Endometrium (tissue), 2 donors: ENCODE results near the gene LLGL1.

Experiments
- FAIRE-seq: peaks from 2 replicates; lab custom pipeline; 2012; peaks lifted over from hg19 to GRCh38; lab: Jason Lieb, UNC
- donor health status: control.
- donor health status: control.

Gene LLGL1

DNA sequence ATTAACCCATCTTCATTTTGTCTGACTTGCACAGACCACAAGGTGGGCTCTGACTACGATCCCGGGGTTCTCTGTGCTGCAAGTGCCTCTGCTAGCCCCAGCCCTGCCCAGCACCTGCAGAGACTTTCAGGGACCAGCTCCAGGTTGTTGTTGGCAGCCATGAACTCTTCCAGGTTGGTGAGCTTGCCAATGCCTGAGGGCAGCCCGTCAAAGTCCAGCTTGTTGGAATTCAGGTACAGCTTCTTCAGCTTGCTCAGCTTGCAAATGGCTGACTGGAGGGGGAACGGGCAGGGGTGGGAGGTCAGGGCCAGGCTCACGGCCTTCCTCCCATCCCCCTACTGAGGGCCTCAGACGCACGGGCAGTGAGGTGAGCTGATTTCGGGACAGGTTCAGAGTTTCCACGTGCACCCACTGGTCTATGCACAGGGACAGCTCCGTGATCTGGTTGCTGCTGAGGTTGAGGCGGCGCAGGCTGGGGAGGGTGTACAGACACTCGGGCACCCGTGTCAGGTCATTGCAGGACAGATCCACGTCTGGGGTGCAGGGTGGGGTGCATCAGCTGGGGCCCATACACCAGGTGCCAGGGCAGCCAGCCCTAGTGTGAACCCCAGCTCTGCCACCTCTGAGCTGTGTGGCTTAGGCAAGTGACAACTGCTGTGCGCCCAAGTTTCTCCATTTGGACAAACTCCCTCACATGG, 27.9 kb downstream of the LLGL1 start:
- FAIRE-seq = no peak

DNA sequence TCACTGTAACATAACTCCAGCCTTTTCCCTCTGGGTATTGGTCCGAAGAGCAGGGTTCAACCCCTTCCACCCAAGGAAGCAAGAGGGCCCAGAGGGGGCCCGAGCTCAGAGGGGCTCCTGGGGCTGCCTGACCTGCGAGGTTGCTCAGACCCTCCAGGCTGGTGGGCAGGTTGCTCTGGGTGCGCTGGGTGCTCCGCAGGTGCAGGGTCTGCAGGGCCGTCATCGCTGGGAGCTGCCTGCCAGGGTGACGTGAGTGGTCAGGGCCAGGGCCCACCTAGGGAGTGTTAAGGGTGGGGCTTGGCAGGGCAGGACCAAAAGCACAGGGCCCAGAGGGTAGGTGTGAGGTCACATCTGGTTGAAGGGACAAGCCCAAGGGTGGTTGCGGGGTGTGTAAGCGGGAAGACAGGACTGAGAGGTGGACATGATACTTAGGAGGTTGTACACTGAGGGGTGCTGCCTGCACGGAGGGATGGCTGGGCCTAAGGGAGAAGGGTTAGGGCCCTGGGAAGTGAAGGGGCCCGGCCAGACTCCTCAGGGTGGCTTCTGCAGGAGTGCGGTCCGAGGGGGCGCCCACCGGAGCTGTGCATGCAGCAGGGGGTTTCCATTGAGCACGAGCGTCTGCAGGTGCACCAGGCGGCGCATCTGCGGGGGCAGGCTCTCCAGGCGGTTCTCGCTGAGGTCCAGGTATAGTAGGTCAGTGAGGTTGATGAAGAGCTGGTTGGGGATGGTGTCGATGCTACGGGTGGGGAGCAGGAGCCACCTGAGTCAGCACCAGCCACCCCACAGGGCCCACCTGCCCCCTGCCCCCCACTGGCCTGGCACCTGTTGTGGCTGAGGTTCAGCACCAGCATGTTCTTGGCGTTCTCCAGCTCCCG, 28.7 kb downstream of the LLGL1 start:
- FAIRE-seq = no peak

- FAIRE-seq = no peak
These were observed 29.6 kb downstream of the LLGL1 start for GRCh38 chr17:18254888-18255649.

DNA sequence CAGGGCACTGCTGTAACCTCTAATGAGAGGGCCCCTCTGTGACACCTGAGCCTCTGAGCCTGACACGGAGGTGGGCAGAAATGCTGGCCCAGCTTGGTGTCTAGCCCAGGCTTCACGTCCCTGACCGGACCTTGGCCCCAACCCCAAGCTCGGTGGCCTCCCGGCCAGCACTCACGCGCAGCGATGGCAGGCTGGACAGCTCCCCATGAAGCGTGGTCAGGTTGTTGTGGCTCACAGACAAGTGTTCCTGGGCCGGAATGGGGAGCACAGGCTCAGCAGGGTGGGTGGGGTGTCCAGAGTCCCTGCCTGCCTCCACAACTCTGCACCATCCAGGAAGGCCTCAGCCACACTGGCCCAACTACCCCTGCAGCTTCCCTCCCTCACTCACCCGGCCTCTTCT, 30.9 kb downstream of the LLGL1 start:
- no peak for FAIRE-seq

DNA sequence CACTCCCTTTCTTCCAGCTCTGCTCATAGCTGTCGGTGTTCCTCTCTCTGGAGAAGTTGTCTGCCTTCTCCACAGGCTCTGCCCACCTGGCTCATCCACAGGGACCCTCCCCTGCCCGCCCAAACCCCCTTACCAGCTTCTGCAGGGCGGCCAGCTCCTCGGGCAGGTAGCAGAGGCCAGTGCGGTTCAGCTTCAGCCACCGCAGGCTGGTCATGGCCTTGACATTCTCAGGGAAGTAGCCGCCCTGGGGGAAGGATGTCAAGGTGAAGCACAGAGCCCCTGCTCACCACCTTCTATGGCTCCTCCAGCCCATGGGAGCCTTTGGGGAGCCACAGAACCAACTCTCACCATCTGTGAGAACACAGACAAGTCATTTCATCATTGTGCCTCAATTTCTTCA, 31.3 kb downstream of the LLGL1 start:
- FAIRE-seq = no peak

- FAIRE-seq = no peak
These were observed 32.0 kb downstream of the LLGL1 start for GRCh38 chr17:18257268-18257981.

DNA sequence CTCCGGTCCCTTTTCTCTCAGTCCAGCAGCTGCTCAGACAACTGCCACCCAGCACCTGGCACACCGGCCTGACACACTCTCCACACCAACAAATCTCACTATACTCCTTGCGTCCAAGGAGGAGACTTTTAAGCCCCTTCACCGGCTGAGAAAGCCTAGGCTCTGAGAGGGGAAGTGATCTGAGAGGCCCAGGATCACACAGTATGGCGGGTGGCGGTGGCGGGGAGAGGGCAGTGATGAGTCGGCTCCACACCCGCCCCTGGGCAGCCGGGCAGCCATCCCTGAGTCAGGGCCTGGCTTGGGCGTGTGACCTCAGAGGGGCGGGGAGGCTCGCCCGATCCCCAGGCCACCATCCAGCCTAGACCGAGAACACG, 32.5 kb downstream of the LLGL1 start:
- no peak for FAIRE-seq

- FAIRE-seq = no peak
These were observed 33.1 kb downstream of the LLGL1 start, which contains the start of gene FLII for GRCh38 chr17:18258356-18259038. Gene FLII (minus strand): TSS chr17:18258738. CDS start chr17:18258690, 48 bp downstream.

GRCh38 chr17:18259621-18260331, 34.3 kb downstream of the LLGL1 start:
- FAIRE-seq = no peak

DNA sequence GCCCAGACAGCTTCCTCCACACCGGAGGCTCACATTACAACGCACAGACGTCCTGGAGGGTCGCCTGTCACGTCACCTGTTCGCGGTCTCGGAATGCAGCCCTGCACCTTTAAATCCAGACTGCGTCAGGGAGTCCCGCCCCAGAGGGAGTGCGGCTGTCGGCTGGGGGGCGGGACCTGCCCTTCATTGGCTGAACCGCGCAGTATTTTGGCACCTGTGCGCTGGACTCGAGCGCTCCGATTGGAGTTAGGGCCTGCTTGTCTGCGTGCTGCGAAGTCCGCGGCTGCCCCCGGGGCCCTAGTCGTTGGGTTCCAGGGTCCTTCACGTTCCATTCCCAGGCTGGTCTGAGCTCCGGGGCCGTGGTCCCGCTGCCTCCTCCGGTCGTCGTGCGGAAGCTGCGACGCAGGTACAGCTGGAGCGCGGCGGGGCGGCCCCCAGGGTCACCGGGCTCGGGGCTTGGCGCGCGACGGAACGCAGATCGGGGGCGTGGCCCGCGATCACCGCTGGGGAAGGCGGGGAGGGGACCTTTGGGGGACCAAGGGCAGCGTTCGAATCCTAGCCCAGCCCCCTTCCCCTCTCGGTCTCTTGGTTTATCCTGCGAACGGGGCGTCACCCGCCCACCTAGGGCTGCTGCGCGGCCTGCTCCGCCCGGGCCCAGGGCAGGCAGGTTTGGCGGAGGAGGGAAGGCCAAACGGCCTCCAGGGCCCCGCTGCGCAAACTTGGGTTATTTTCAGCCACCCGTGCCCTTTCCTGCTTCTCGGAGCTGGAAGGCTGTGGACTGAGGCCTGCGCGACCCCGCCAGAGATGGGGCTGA, 35.1 kb downstream of the LLGL1 start, which contains the start of gene MIEF2:
Gene MIEF2, plus strand, starts transcription at position 331 of the 814 bp plus-strand sequence. CDS start 2,059 bp downstream, outside the sequence.
- peak; percentile 93 for FAIRE-seq

DNA sequence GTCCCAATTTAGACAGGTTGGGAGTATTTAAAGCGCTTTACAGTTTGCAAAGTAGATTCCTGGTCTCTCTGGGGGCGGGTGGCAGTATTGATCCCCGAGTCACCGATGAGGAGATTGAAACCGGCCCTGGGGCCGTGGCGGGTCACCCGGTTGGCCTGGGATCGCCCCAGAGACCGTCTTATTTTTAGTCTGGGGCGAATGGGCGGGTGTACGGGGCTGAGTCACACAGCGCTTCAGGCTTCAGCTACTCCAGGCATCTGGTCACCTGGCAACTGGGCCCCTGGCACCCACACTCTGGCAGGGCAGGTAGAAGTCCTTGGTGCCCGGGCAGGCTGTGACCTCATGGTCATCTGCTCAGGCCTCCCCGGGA, 35.7 kb downstream of the LLGL1 start:
- FAIRE-seq = no peak

DNA sequence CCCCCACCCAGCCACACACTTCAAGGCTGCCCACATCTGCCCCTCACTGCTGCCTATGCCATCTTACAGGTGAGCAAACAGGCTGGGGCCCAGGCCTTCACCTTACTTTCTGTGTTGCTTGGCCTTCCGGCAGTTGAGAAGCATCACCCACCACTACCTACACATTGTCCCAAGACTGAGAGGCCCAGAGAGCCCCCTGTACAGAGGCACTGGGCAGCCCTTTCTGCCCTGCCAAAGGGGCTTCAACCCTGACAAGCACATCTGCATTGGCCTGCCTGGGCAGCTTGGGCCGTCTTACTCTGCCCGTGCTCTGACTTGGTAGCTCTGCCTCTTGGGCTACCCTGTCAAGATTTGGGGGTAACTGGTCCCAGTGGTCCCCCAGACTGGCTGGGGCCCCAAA, 36.2 kb downstream of the LLGL1 start:
- FAIRE-seq = no peak

DNA sequence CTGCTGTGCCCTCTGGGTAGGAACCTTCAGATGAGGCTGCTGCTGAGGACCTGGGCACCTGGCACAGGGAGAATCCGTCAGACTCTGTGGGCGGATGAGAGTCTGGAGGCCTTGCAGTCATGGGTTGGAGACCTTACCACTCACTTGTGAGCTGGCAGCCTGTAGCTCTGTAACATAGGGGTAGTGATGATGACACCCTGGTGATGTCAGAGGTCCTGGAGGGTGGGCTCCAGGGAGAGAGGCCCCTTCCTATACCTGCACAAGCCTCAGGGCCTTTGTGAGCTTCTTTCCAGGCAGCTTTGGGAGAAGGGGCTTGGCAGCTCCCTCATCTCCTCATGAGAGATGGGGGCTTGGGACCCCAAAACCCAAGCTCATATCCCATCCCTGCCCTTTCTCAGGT, 36.7 kb downstream of the LLGL1 start:
- no peak for FAIRE-seq

GRCh38 chr17:18262641-18263040, 37.2 kb downstream of the LLGL1 start:
- FAIRE-seq = no peak

DNA sequence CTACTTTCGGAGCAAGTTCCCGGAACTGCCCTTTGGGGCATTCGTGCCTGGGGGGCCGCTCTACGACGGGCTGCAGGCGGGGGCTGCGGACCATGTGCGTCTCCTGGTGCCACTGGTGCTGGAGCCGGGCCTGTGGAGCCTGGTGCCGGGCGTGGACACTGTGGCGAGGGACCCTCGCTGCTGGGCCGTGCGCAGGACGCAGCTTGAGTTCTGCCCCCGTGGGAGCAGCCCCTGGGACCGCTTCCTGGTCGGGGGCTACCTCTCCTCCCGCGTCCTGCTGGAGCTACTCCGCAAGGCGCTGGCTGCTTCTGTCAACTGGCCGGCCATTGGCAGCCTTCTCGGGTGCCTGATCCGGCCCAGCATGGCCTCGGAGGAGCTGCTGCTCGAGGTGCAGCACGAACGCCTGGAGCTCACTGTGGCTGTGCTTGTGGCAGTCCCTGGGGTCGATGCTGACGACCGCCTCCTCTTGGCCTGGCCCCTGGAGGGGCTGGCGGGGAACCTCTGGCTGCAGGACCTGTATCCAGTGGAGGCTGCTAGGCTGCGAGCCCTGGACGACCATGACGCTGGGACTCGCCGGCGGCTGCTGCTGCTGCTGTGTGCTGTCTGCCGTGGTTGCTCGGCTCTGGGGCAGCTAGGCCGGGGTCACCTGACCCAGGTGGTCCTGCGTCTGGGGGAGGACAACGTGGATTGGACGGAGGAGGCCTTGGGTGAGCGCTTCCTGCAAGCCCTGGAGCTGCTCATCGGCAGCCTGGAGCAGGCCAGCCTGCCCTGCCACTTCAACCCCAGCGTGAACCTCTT, 38.6 kb downstream of the LLGL1 start:
- FAIRE-seq = no peak

DNA sequence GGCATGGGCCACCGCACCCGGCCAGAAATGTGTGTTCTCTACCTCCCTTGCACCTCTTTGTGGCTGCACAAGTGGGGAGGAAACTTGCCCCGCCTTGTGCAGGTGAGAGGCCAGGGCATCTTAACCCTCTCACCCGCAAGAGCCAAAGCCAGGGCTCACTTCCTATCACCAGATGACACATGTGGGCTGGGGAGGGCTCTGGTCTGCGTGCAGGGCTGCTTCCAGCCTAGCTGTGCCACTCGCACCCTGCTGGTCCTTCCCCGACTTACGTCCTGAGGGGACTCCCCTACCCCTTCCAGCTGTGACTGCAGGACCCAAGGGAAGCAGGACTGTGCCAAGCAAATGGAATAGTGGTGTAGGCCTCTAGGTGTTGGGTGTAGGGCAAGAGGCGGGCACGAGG, 41.9 kb downstream of the LLGL1 start:
- no peak for FAIRE-seq

- FAIRE-seq = no peak
These were observed 42.7 kb downstream of the LLGL1 start for GRCh38 chr17:18267927-18268711.
